Mesenchymal stem cell (in vitro differentiated cells and primary cell): ENCODE results near the gene KREMEN1.
"Not testable (repeated sequence)": the region's sequence is repeated elsewhere in the genome, so short reads cannot be mapped to it uniquely, and the experiment has no call there.

Experiments
- DNase-seq: peaks from one replicate; pipeline ENCODE4 v3.0.0-alpha.2; 2013
- H2AFZ ChIP-seq: one replicate; pipeline ENCODE4 v1.6.1; 2013; ENCODE audit warnings: low read depth, mild to moderate bottlenecking, control low read depth, inconsistent platforms, low read length, moderate library complexity
- H2AK5ac ChIP-seq: 2 replicates; pipeline ENCODE4 v1.6.1; 2013; ENCODE audit warnings: low read length, moderate library complexity, mild to moderate bottlenecking, inconsistent platforms; ENCODE audit not compliant: severe bottlenecking
- H2BK120ac ChIP-seq: one replicate; pipeline ENCODE4 v1.6.1; 2013; ENCODE audit warnings: low read depth, mild to moderate bottlenecking, inconsistent platforms, low read length, moderate library complexity
- H2BK12ac ChIP-seq, 2 experiments: one replicate each; pipeline ENCODE4 v1.6.1; 2013; ENCODE audit warnings: inconsistent platforms in 2 of 2, low read length in 2 of 2, mild to moderate bottlenecking in 2 of 2, moderate library complexity in 2 of 2, control low read depth in 1 of 2
- H2BK15ac ChIP-seq: one replicate; pipeline ENCODE4 v1.6.1; 2013; ENCODE audit warnings: mild to moderate bottlenecking, low read depth, inconsistent platforms; ENCODE audit not compliant: poor library complexity, severe bottlenecking
- H2BK5ac ChIP-seq: 2 replicates; pipeline ENCODE4 v1.6.1; 2013; ENCODE audit warnings: low read depth, mild to moderate bottlenecking, low read length, control low read depth, inconsistent platforms; ENCODE audit not compliant: poor library complexity, severe bottlenecking
- H3K14ac ChIP-seq, 2 experiments: one replicate each; pipeline ENCODE4 v1.6.1; 2013; ENCODE audit warnings: inconsistent platforms in 2 of 2, low read length in 2 of 2, control low read depth in 1 of 2, mild to moderate bottlenecking in 1 of 2, moderate library complexity in 1 of 2
- H3K18ac ChIP-seq, 2 experiments: one replicate each; pipeline ENCODE4 v1.6.1; 2013; ENCODE audit warnings: inconsistent platforms in 2 of 2, low read length in 2 of 2, control low read depth in 1 of 2, low read depth in 1 of 2, mild to moderate bottlenecking in 1 of 2
- H3K23ac ChIP-seq, 2 experiments: one replicate each; pipeline ENCODE4 v1.6.1; 2013; ENCODE audit warnings: inconsistent platforms in 2 of 2, low read length in 2 of 2, mild to moderate bottlenecking in 2 of 2, moderate library complexity in 2 of 2, control low read depth in 1 of 2
- H3K27ac ChIP-seq: 2 replicates; pipeline ENCODE4 v1.5.1; 2013; ENCODE audit warnings: mild to moderate bottlenecking, moderate library complexity, low read length, control low read depth, inconsistent platforms; ENCODE audit not compliant: poor library complexity, severe bottlenecking
- H3K27me3 ChIP-seq, 2 experiments: 2 replicates each; pipeline versions ENCODE4 v1.6.1 to v1.7.0; 2013; ENCODE audit warnings: low read length in 2 of 2, mild to moderate bottlenecking in 2 of 2, moderate library complexity in 2 of 2, control low read depth in 1 of 2, inconsistent platforms in 1 of 2; ENCODE audit not compliant: control insufficient read depth in 1 of 2, insufficient read depth in 1 of 2
- H3K36me3 ChIP-seq, 2 experiments: 2 replicates each; pipeline versions ENCODE4 v1.6.1 to v1.7.0; 2013; ENCODE audit warnings: low read length in 2 of 2, control low read depth in 1 of 2, inconsistent platforms in 1 of 2, low read depth in 1 of 2, mild to moderate bottlenecking in 1 of 2; ENCODE audit not compliant: insufficient read depth in 2 of 2, control insufficient read depth in 1 of 2
- H3K4ac ChIP-seq, 2 experiments: one replicate each; pipeline ENCODE4 v1.6.1; 2013; ENCODE audit warnings: inconsistent platforms in 2 of 2, low read length in 2 of 2, mild to moderate bottlenecking in 2 of 2, moderate library complexity in 2 of 2, control low read depth in 1 of 2, low read depth in 1 of 2
- H3K4me1 ChIP-seq: 2 replicates; pipeline ENCODE4 v1.6.1; 2013; ENCODE audit warnings: low read depth, low read length, control low read depth; ENCODE audit not compliant: control insufficient read depth, insufficient read depth
- H3K4me2 ChIP-seq: 2 replicates; pipeline ENCODE4 v1.6.1; 2013; ENCODE audit warnings: low read length, mild to moderate bottlenecking, inconsistent platforms; ENCODE audit not compliant: poor library complexity, severe bottlenecking
- H3K4me3 ChIP-seq, 2 experiments: 2 replicates each; pipeline versions ENCODE4 v1.5.1 to v1.7.0; 2013; ENCODE audit warnings: low read length in 2 of 2, mild to moderate bottlenecking in 2 of 2, control low read depth in 1 of 2, low read depth in 1 of 2; ENCODE audit not compliant: insufficient read depth in 1 of 2
- H3K79me1 ChIP-seq: replicated peaks from 2 replicates; pipeline ENCODE4 v1.6.1; 2013; ENCODE audit warnings: mild to moderate bottlenecking, control low read depth, low read length, inconsistent platforms; ENCODE audit not compliant: poor library complexity, severe bottlenecking
- H3K9ac ChIP-seq: 2 replicates; pipeline ENCODE4 v1.7.0; 2013; ENCODE audit warnings: mild to moderate bottlenecking, low read length, moderate library complexity
- H3K9me3 ChIP-seq: 2 replicates; pipeline ENCODE4 v1.7.0; 2013; ENCODE audit warnings: mild to moderate bottlenecking, low read length; ENCODE audit not compliant: control insufficient read depth
- H4K8ac ChIP-seq: one replicate; pipeline ENCODE4 v1.6.1; 2013; ENCODE audit warnings: inconsistent platforms, mild to moderate bottlenecking, low read length, moderate library complexity
- H4K91ac ChIP-seq: one replicate; pipeline ENCODE4 v1.6.1; 2013; ENCODE audit warnings: mild to moderate bottlenecking, low read length, inconsistent platforms
- WGBS: methylation state at CpG from one replicate; pipeline ENCODE4 v1.1.7; 2013; ENCODE audit warnings: mixed read lengths; 5-methylcytosine and 5-hydroxymethylcytosine counted together

Gene KREMEN1

GRCh38 chr22:29082826-29083545, 10.2 kb downstream of the KREMEN1 start:
- Histone ChIP-seq H3K4me3 (no peak overlapping the region), H3K79me1 (no peaks in the 10 kb centered on the region), H3K4me2 (no peak overlapping the region), H2BK15ac (no peak overlapping the region), H2BK120ac (no peak overlapping the region), H4K91ac (no peak overlapping the region), H3K18ac (no peak overlapping the region), H3K4me1 (no peaks in the 10 kb centered on the region), H3K4ac (no peak overlapping the region), H2AFZ (no peak overlapping the region), H3K9me3 (no peaks in the 10 kb centered on the region), H3K27me3 (no peaks in the 10 kb centered on the region), H2AK5ac (no peak overlapping the region), H3K23ac (no peak overlapping the region), H2BK5ac (no peak overlapping the region), H3K14ac (no peak overlapping the region), H2BK12ac (no peak overlapping the region), H3K27ac (no peak overlapping the region), H4K8ac (no peak overlapping the region), H3K36me3 (no peaks in the 10 kb centered on the region), H3K9ac (no peak overlapping the region)
- WGBS: 92% methylated on average over 6 of the region's 7 CpGs
- DNase-seq: no peak

- H3K27me3 ChIP-seq, H4K91ac ChIP-seq, H3K18ac ChIP-seq, H3K9ac ChIP-seq, H3K4me1 ChIP-seq, H3K23ac ChIP-seq, H2BK120ac ChIP-seq, H3K4me2 ChIP-seq, H2BK12ac ChIP-seq, H2BK5ac ChIP-seq, H3K79me1 ChIP-seq, H3K36me3 ChIP-seq, H3K14ac ChIP-seq, H2BK15ac ChIP-seq, H3K4ac ChIP-seq, H3K27ac ChIP-seq, H3K4me3 ChIP-seq, H3K9me3 ChIP-seq, DNase-seq, H4K8ac ChIP-seq, H2AFZ ChIP-seq, H2AK5ac ChIP-seq: not testable (repeated sequence)
- WGBS: 59% methylated on average over 6 of the region's 7 CpGs
Measured at GRCh38 chr22:29083576-29083932, 10.7 kb downstream of the KREMEN1 start.

- H3K79me1 ChIP-seq: no peaks in the 10 kb centered on the region
- peak; percentile 86 for DNase-seq
- no peak overlapping the region for H3K27ac ChIP-seq
- no peaks in the 10 kb centered on the region for H3K27me3 ChIP-seq
- H2BK12ac ChIP-seq: no peak overlapping the region
- H3K14ac ChIP-seq: no peak overlapping the region
- H3K4me1 ChIP-seq: no peaks in the 10 kb centered on the region
- WGBS: 23% methylated on average over 5 of the region's 5 CpGs
- H2BK15ac ChIP-seq: no peak overlapping the region
- H3K9me3 ChIP-seq: no peaks in the 10 kb centered on the region
- H3K36me3 ChIP-seq: no peaks in the 10 kb centered on the region
- H3K4me3 ChIP-seq: no peak overlapping the region
- no peak overlapping the region for H3K9ac ChIP-seq
- H3K4ac ChIP-seq: no peak overlapping the region
- H3K18ac ChIP-seq: no peak overlapping the region
- no peak overlapping the region for H4K8ac ChIP-seq
- no peak overlapping the region for H2BK120ac ChIP-seq
- no peak overlapping the region for H3K4me2 ChIP-seq
- no peak overlapping the region for H2BK5ac ChIP-seq
- no peak overlapping the region for H4K91ac ChIP-seq
- no peak overlapping the region for H2AK5ac ChIP-seq
- H3K23ac ChIP-seq: no peak overlapping the region
- no peak overlapping the region for H2AFZ ChIP-seq
Measured at GRCh38 chr22:29083933-29084591, 11.2 kb downstream of the KREMEN1 start.

- DNase-seq: no peak
- H3K9ac ChIP-seq: no peak overlapping the region
- no peak overlapping the region for H3K4me2 ChIP-seq
- no CpG with 5 or more reads among the region's 2 CpGs for WGBS
- no peaks in the 10 kb centered on the region for H3K9me3 ChIP-seq
- no peak overlapping the region for H3K14ac ChIP-seq
- no peaks in the 10 kb centered on the region for H3K36me3 ChIP-seq
- no peak overlapping the region for H3K4ac ChIP-seq
- no peak overlapping the region for H4K91ac ChIP-seq
- no peak overlapping the region for H2BK5ac ChIP-seq
- no peaks in the 10 kb centered on the region for H3K27me3 ChIP-seq
- H3K23ac ChIP-seq: no peak overlapping the region
- H3K18ac ChIP-seq: no peak overlapping the region
- H3K27ac ChIP-seq: no peak overlapping the region
- no peak overlapping the region for H3K4me3 ChIP-seq
- no peak overlapping the region for H2BK12ac ChIP-seq
- H3K4me1 ChIP-seq: no peaks in the 10 kb centered on the region
- H2BK120ac ChIP-seq: no peak overlapping the region
- H4K8ac ChIP-seq: no peak overlapping the region
- no peak overlapping the region for H2BK15ac ChIP-seq
- no peaks in the 10 kb centered on the region for H3K79me1 ChIP-seq
- no peak overlapping the region for H2AK5ac ChIP-seq
- no peak overlapping the region for H2AFZ ChIP-seq
Measured at GRCh38 chr22:29087012-29087411, 14.2 kb downstream of the KREMEN1 start.
